ENCODE data around the gene UGT8. TPM values are rescaled to one million over a fixed set of nuclear protein-coding genes. Genes with fewer than 3 reads are reported as not detected.

Gene UGT8
- total RNA-seq (23.2 and 24.0 TPM in 2 replicates), polyA plus RNA-seq (4.2 and 6.0 TPM in 2 replicates), polyA minus RNA-seq (19.1 and 28.8 TPM in 2 replicates)
- 15.4 TPM for total RNA-seq (2013)

DNA sequence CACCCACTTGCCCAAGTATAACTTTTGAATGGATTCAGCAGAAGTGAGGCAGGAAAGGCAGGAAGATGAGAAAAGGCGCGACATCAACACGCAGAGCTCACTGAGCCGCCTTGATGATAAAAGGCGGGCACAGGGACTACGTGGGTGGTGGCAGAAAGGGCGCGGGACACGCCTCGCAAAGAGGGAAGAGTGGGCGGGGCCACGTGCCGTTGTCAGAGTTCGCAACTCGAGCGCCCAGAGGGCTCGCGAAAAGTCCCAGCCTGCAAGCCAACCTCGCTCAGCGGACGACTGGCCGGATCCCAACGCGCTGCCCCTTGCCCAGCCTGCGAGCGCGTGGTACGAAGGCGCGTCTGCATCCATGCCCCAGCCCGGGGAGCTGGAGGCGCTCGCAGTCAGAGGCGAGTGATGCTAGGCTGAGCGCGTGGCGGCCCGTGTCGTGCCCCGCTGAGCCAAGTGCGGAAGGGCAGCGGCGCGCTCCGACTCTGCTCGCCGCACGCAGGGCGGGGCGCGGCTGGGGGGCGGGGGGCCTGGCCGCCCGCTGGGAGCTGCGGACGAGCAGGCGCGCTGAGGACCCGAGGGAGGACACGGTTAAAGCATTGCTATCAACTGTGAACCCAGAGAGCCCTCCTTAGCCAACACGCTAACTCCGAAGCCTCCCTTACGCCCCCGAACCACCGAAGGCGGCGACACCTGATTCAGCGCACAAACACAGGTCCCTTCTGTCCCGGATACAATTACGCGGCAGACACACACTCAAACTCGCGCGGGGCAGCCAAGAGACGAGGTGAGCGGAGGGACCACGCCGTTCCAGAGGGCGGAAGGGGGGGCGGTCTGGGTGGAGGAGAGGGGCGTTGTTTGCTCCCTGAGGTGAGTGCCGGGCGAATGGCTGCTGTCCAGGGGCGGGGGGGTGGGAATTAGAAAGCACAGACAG, at the start of gene UGT8:
UGT8 (plus strand) TSS at position 617 of the 931 bp plus-strand sequence. CDS start 24,074 bp downstream, outside the sequence.
- ATAC-seq (ENCODE audit: low read depth) (peak; percentile 74), DNase-seq (peak; percentile 91)
- 1% methylated on average over 78 of the region's 84 CpGs for WGBS (ENCODE audit: insufficient coverage)
- CTCF ChIA-PET = interaction anchor here (0.8 to 1.8 kb wide), 2 partner anchors 58 to 60 kb away, joined by 3 to 4 read pairs; no protein-coding TSS in a partner anchor
- Histone ChIP-seq H4K20me1 (ENCODE audit: control insufficient read depth, insufficient read depth, low read length, poor library complexity, severe bottlenecking) (no peaks in the 10 kb centered on the region), H3K9ac (ENCODE audit: low read length) (peak within 1 kb of the TSS; percentile 87), H3K4me3 (ENCODE audit: control extremely low read depth in 1 of 5, extremely low read depth in 1 of 5, insufficient read depth in 1 of 5, low read depth in 2 of 5, low read length in 4 of 5) (peak within 1 kb of the TSS; percentile 57 to 96 (median 85)), H3K27me3 (replicated peaks in 1 of 4; ENCODE audit: control extremely low read depth in 1 of 4, control insufficient read depth in 3 of 4, insufficient read depth in 4 of 4, low read length in 3 of 4) (no peaks in the 10 kb centered on the region), H3K79me2 (ENCODE audit: control insufficient read depth, insufficient read depth, low read length) (peaks cover 38% of the 10 kb centered on the region), H3K36me3 (replicated peaks in 1 of 2; ENCODE audit: control extremely low read depth in 1 of 2, control insufficient read depth in 1 of 2, extremely low read depth in 1 of 2, insufficient read depth in 2 of 2, low read length in 1 of 2) (no peaks in the 10 kb centered on the region), H3K4me2 (replicated peaks; ENCODE audit: low read depth, low read length, poor library complexity, severe bottlenecking) (peak within 1 kb of the TSS; percentile 79), H3K4me1 (ENCODE audit: control insufficient read depth in 2 of 2, insufficient read depth in 2 of 2, low read length in 2 of 2) (peaks cover 40 to 43% of the 10 kb centered on the region in 2 donors), H3K9me3 (ENCODE audit: control extremely low read depth in 1 of 3, control insufficient read depth in 2 of 3, insufficient read depth in 1 of 3, low read length in 2 of 3) (peaks cover 0 to 7% (median 1%) of the 10 kb centered on the region in 3 donors), H2AFZ (ENCODE audit: insufficient read depth, low read depth, low read length, poor library complexity, severe bottlenecking) (peak within 1 kb of the TSS; percentile 80), H3K27ac (ENCODE audit: low read length in 2 of 2) (peak within 1 kb of the TSS; percentile 78 to 93)
- TF ChIP-seq CTCF (IDR thresholded peaks at IDR 0.05) = no peak
- TF ChIP-seq EZH2 (IDR thresholded peaks at IDR 0.05; ENCODE audit: borderline replicate concordance, insufficient read depth, low read depth, low read length, poor library complexity, severe bottlenecking) = no peak
- no peaks in the 10 kb centered on the region for H3K9me3 Mint-ChIP-seq (ENCODE audit: insufficient read depth)
- H3K27me3 Mint-ChIP-seq = no peaks in the 10 kb centered on the region
- H3K4me3 Mint-ChIP-seq = peak within 1 kb of the TSS; percentile 89
- peak within 1 kb of the TSS; percentile 96 for H3K27ac Mint-ChIP-seq
- intact Hi-C loops (cut with micrococcal nuclease) = loop anchor here (5.0 kb wide), 1 partner anchor 836 kb away; the partner anchor contains the start of gene CAMK2D
- POLR2A ChIA-PET = no interaction called here
- H3K4me1 Mint-ChIP-seq = peaks cover 18% of the 10 kb centered on the region

- Histone ChIP-seq H3K4me3 (ENCODE audit: control extremely low read depth in 1 of 5, extremely low read depth in 1 of 5, insufficient read depth in 1 of 5, low read depth in 2 of 5, low read length in 4 of 5) (no peak overlapping the region), H3K36me3 (replicated peaks in 1 of 2; ENCODE audit: control extremely low read depth in 1 of 2, control insufficient read depth in 1 of 2, extremely low read depth in 1 of 2, insufficient read depth in 2 of 2, low read length in 1 of 2) (no peaks in the 10 kb centered on the region), H3K79me2 (ENCODE audit: control insufficient read depth, insufficient read depth, low read length) (no peaks in the 10 kb centered on the region), H3K27me3 (replicated peaks in 1 of 4; ENCODE audit: control extremely low read depth in 1 of 4, control insufficient read depth in 3 of 4, insufficient read depth in 4 of 4, low read length in 3 of 4) (no peaks in the 10 kb centered on the region), H4K20me1 (ENCODE audit: control insufficient read depth, insufficient read depth, low read length, poor library complexity, severe bottlenecking) (no peaks in the 10 kb centered on the region), H3K27ac (ENCODE audit: low read length in 2 of 2) (no peak overlapping the region), H3K4me1 (ENCODE audit: control insufficient read depth in 2 of 2, insufficient read depth in 2 of 2, low read length in 2 of 2) (no peaks in the 10 kb centered on the region), H3K9ac (ENCODE audit: low read length) (no peak overlapping the region), H3K4me2 (replicated peaks; ENCODE audit: low read depth, low read length, poor library complexity, severe bottlenecking) (no peak overlapping the region), H2AFZ (ENCODE audit: insufficient read depth, low read depth, low read length, poor library complexity, severe bottlenecking) (no peak overlapping the region), H3K9me3 (ENCODE audit: control extremely low read depth in 1 of 3, control insufficient read depth in 2 of 3, insufficient read depth in 1 of 3, low read length in 2 of 3) (peaks cover 0 to 9% (median 0%) of the 10 kb centered on the region in 3 donors)
- ATAC-seq (ENCODE audit: low read depth) (no peak), DNase-seq (no peak)
- H3K27ac Mint-ChIP-seq = no peak overlapping the region
- no peaks in the 10 kb centered on the region for H3K27me3 Mint-ChIP-seq
- no CpG with 5 or more reads among the region's 1 CpG for WGBS (ENCODE audit: insufficient coverage)
- H3K4me1 Mint-ChIP-seq = no peaks in the 10 kb centered on the region
- CTCF ChIA-PET = no interaction called here
- peaks cover 6% of the 10 kb centered on the region for H3K9me3 Mint-ChIP-seq (ENCODE audit: insufficient read depth)
- H3K4me3 Mint-ChIP-seq = no peak overlapping the region
- intact Hi-C loops (cut with micrococcal nuclease) = no loop called here
- TF ChIP-seq CTCF (IDR thresholded peaks at IDR 0.05) (no peak), EZH2 (IDR thresholded peaks at IDR 0.05; ENCODE audit: borderline replicate concordance, insufficient read depth, low read depth, low read length, poor library complexity, severe bottlenecking) (no peak)
- POLR2A ChIA-PET = no interaction called here
Measured at GRCh38 chr4:114549638-114550037, 49.0 kb upstream of the UGT8 start.

Data from B cell (primary cell).